Fibroblast of lung (primary cell): Measurements from ENCODE around the gene VSIR.

ENCODE experiments used
- CTCF ChIP-seq, 2 donors: IDR thresholded peaks in 1 of 2; conservative IDR thresholded peaks in 1 of 2; 1 replicate in 1 of 2; 2 replicates in 1 of 2; pipeline ENCODE4 v1.5.1; 2011 to 2012; ENCODE audit warnings: low read length in 2 of 2, control low read depth in 1 of 2, inconsistent platforms in 1 of 2, low read depth in 1 of 2, mild to moderate bottlenecking in 1 of 2
- EZH2 ChIP-seq: IDR thresholded peaks from 2 replicates; pipeline ENCODE4 v1.5.1; 2012; ENCODE audit warnings: low read length, control low read depth, mild to moderate bottlenecking; ENCODE audit errors: missing control alignments

GRCh38 chr10:71770789-71771188 lies 2.5 kb downstream of the VSIR start:
- no peak for TF ChIP-seq CTCF (conservative IDR thresholded peaks at IDR 0.05 in 1 of 2, IDR thresholded peaks at IDR 0.05 in 1 of 2; ENCODE audit: low read depth in 1 of 2, low read length in 2 of 2)
- TF ChIP-seq EZH2: no peak
